Osteoblast (primary cell): ENCODE results near the gene TBC1D32. TPM values are rescaled to one million over a fixed set of nuclear protein-coding genes. Genes with fewer than 3 reads are reported as not detected.

ENCODE experiments used
- DNase-seq: peaks from one replicate; pipeline ENCODE4 v3.0.0; 2011; ENCODE audit warnings: low spot score, mixed read lengths; ENCODE audit not compliant: insufficient read length; ENCODE audit errors: missing footprints
- H2AFZ ChIP-seq: 2 replicates; pipeline ENCODE4 v1.6.0; 2011; ENCODE audit warnings: mild to moderate bottlenecking, low read length
- H3K27ac ChIP-seq: 2 replicates; pipeline ENCODE4 v1.5.1; 2011; ENCODE audit warnings: mild to moderate bottlenecking, low read depth, low read length, moderate library complexity
- H3K27me3 ChIP-seq: 2 replicates; pipeline ENCODE4 v1.6.0; 2012; ENCODE audit warnings: mild to moderate bottlenecking, control low read depth, inconsistent platforms, low read length, moderate library complexity; ENCODE audit not compliant: insufficient read depth
- H3K36me3 ChIP-seq: 2 replicates; pipeline ENCODE4 v1.5.1; 2011; ENCODE audit warnings: mild to moderate bottlenecking, low read length, control low read depth, moderate library complexity; ENCODE audit not compliant: insufficient read depth
- H3K4me1 ChIP-seq: 2 replicates; pipeline ENCODE4 v1.5.1; 2011; ENCODE audit warnings: mild to moderate bottlenecking, low read length, control low read depth, moderate library complexity; ENCODE audit not compliant: insufficient read depth
- H3K4me2 ChIP-seq: 2 replicates; pipeline ENCODE4 v1.6.0; 2011; ENCODE audit warnings: mild to moderate bottlenecking, low read length; ENCODE audit not compliant: insufficient read depth
- H3K4me3 ChIP-seq: fragments of 200-600 bp; sonication (generic); 3 replicates; pipeline ENCODE4 v1.5.1; 2012; ENCODE audit warnings: mild to moderate bottlenecking, low read length, inconsistent platforms; ENCODE audit not compliant: insufficient read depth
- H3K79me2 ChIP-seq: 2 replicates; pipeline ENCODE4 v1.6.0; 2012; ENCODE audit warnings: mild to moderate bottlenecking, low read length, control low read depth, inconsistent platforms; ENCODE audit not compliant: insufficient read depth
- H3K9me3 ChIP-seq: 2 replicates; pipeline ENCODE4 v1.5.1; 2011; ENCODE audit warnings: low read depth, low read length, control low read depth
- H4K20me1 ChIP-seq: 2 replicates; pipeline ENCODE4 v1.6.0; 2012; ENCODE audit warnings: mild to moderate bottlenecking, low read length, control low read depth; ENCODE audit not compliant: insufficient read depth
- CTCF ChIP-seq: IDR thresholded peaks from 2 replicates; pipeline ENCODE4 v1.5.1; 2011; ENCODE audit warnings: mild to moderate bottlenecking, low read depth, low read length, moderate library complexity; ENCODE audit errors: extremely low read depth
- total RNA-seq: library from RNA; depleted of rRNA; stranded (reverse); fragments of >200 nt; gene quantifications from 2 replicates; pipeline ENCODE4 v1.2.3, GENCODE V29; 2012

Gene TBC1D32
- total RNA-seq, 1 donor, result 17.4 TPM

- Histone ChIP-seq H3K9me3 (no peaks in the 10 kb centered on the region), H3K27ac (no peak overlapping the region), H3K4me2 (no peak overlapping the region), H4K20me1 (no peaks in the 10 kb centered on the region), H3K4me1 (peaks cover 9% of the 10 kb centered on the region), H3K79me2 (peaks cover 4% of the 10 kb centered on the region), H3K36me3 (no peaks in the 10 kb centered on the region), H3K4me3 (no peak overlapping the region), H2AFZ (no peak overlapping the region), H3K27me3 (no peaks in the 10 kb centered on the region)
- no peak for TF ChIP-seq CTCF
- DNase-seq, result no peak
These were observed 1.1 kb downstream of the TBC1D32 start for GRCh38 chr6:121333196-121333595.

GRCh38 chr6:121330516-121330915 lies 3.8 kb downstream of the TBC1D32 start:
- Histone ChIP-seq H3K4me3 (no peak overlapping the region), H3K4me1 (peaks cover 9% of the 10 kb centered on the region), H3K4me2 (no peak overlapping the region), H3K79me2 (peaks cover 4% of the 10 kb centered on the region), H3K27ac (no peak overlapping the region), H2AFZ (peak overlapping the region; percentile 62), H3K36me3 (no peaks in the 10 kb centered on the region), H3K27me3 (no peaks in the 10 kb centered on the region), H4K20me1 (no peaks in the 10 kb centered on the region), H3K9me3 (no peaks in the 10 kb centered on the region)
- TF ChIP-seq CTCF, result no peak
- DNase-seq, result no peak

DNA sequence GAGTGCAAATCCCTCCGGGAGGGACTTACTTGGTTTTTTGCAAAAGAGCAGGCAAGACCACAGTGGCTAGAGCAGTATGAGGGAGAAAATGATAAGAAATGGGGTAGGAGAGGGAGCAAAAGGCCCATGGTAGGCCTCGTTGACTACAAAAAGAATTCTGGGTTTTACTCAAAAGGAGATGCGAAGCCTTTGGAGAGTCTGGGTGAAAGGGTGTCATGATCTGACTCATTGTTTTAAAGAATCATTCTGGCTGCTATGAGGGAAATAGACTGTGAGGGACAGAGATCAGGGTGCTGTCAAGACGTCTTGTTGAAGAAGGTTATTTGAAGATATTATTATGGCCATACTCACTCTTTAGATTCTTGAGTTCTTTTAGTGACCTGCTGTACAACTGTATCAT lies 13.0 kb downstream of the TBC1D32 start:
- Histone ChIP-seq H3K4me3 (no peak overlapping the region), H3K27me3 (no peaks in the 10 kb centered on the region), H4K20me1 (no peaks in the 10 kb centered on the region), H3K4me1 (no peaks in the 10 kb centered on the region), H3K9me3 (no peaks in the 10 kb centered on the region), H3K79me2 (no peaks in the 10 kb centered on the region), H2AFZ (no peak overlapping the region), H3K27ac (no peak overlapping the region), H3K36me3 (no peaks in the 10 kb centered on the region), H3K4me2 (no peak overlapping the region)
- TF ChIP-seq CTCF, result no peak
- no peak for DNase-seq

GRCh38 chr6:121319603-121320002 lies 14.7 kb downstream of the TBC1D32 start:
- Histone ChIP-seq H3K36me3 (no peaks in the 10 kb centered on the region), H3K4me1 (no peaks in the 10 kb centered on the region), H3K9me3 (no peaks in the 10 kb centered on the region), H3K27ac (no peak overlapping the region), H3K27me3 (no peaks in the 10 kb centered on the region), H3K79me2 (no peaks in the 10 kb centered on the region), H3K4me2 (peak overlapping the region; percentile 84), H3K4me3 (no peak overlapping the region), H4K20me1 (no peaks in the 10 kb centered on the region), H2AFZ (no peak overlapping the region)
- no peak for DNase-seq
- TF ChIP-seq CTCF, result no peak
